PC-3 (cell line): ENCODE measurements around the gene CALM1. TPM values are rescaled to one million over a fixed set of nuclear protein-coding genes. Genes with fewer than 3 reads are reported as not detected.

Source experiments
- ATAC-seq: fragments of 200-7000 bp; cut with Tn5 transposase; 2 replicates; pipeline ENCODE4 v1.9.1; 2020; ENCODE audit warnings: mild to moderate bottlenecking, moderate library complexity
- BruUV-seq: library from RNA; stranded (reverse); fragments of 400-500 nt; replicated peaks from 2 replicates; lab custom pipeline; 2021; lab: Mats Ljungman, UMichigan
- CTCF ChIA-PET: fragments of 300-600 bp; sonication (Branson Sonifier 250); formaldehyde crosslinking; loops from one replicate; lab custom pipeline; 2022; ENCODE audit warnings: antibody characterized with exemption; lab: Charles Lee
- POLR2A ChIA-PET: fragments of 300-600 bp; sonication (Branson Sonifier 250); formaldehyde crosslinking; loops from one replicate; lab custom pipeline; 2022; ENCODE audit warnings: antibody characterized with exemption; ENCODE audit not compliant: unreplicated experiment; lab: Charles Lee
- DNase-seq: peaks from one replicate; pipeline ENCODE4 v3.0.0-alpha.2; 2015
- H2AFZ ChIP-seq: fragments of 300-600 bp; sonication (generic); 2 replicates; pipeline ENCODE4 v1.6.0; 2016; ENCODE audit warnings: antibody characterized with exemption, low read length
- H3F3A ChIP-seq: fragments of 300-600 bp; sonication (generic); one replicate; pipeline ENCODE4 v1.6.0; 2017; ENCODE audit warnings: antibody characterized with exemption, low read length, control low read depth, mild to moderate bottlenecking; ENCODE audit not compliant: unreplicated experiment
- H3K27ac ChIP-seq: fragments of 300-600 bp; sonication (generic); 2 replicates; pipeline ENCODE4 v1.5.1; 2016; ENCODE audit warnings: mild to moderate bottlenecking, low read length
- H3K27me3 ChIP-seq: fragments of 300-600 bp; sonication (generic); 2 replicates; pipeline ENCODE4 v1.6.1; 2016; ENCODE audit warnings: low read length, mixed read lengths
- H3K36me3 ChIP-seq: fragments of 300-600 bp; sonication (generic); 2 replicates; pipeline ENCODE4 v1.6.1; 2016; ENCODE audit warnings: low read depth, mixed run types, low read length, mixed read lengths
- H3K4me1 ChIP-seq: fragments of 300-600 bp; sonication (generic); 2 replicates; pipeline ENCODE4 v1.5.1; 2016; ENCODE audit warnings: low read length; ENCODE audit not compliant: insufficient read depth
- H3K4me2 ChIP-seq: fragments of 300-600 bp; sonication (generic); 2 replicates; pipeline ENCODE4 v1.6.0; 2016; ENCODE audit warnings: low read length
- H3K4me3 ChIP-seq: fragments of 300-600 bp; sonication (generic); 2 replicates; pipeline ENCODE4 v1.5.1; 2016; ENCODE audit warnings: mild to moderate bottlenecking, low read length, mixed read lengths
- H3K79me2 ChIP-seq: fragments of 300-600 bp; sonication (generic); 2 replicates; pipeline ENCODE4 v1.6.1; 2017; ENCODE audit warnings: low read length, mixed read lengths
- H3K9ac ChIP-seq: fragments of 300-600 bp; sonication (generic); 2 replicates; pipeline ENCODE4 v1.6.0; 2016; ENCODE audit warnings: mild to moderate bottlenecking, low read length
- H3K9me2 ChIP-seq: fragments of 300-600 bp; sonication (generic); replicated peaks from 2 replicates; pipeline ENCODE4 v1.6.1; 2016; ENCODE audit warnings: mixed run types, low read length, mixed read lengths
- H3K9me3 ChIP-seq: fragments of 300-600 bp; sonication (generic); 2 replicates; pipeline ENCODE4 v1.6.1; 2016; ENCODE audit warnings: low read length, mixed read lengths
- H4K20me1 ChIP-seq: fragments of 300-600 bp; sonication (generic); 2 replicates; pipeline ENCODE4 v1.6.1; 2016; ENCODE audit warnings: low read length, mixed read lengths
- CTCF ChIP-seq: fragments of 300-600 bp; sonication (generic); conservative IDR thresholded peaks from 2 replicates; pipeline ENCODE4 v1.5.1; 2017; ENCODE audit warnings: antibody characterized with exemption, low read depth, mild to moderate bottlenecking, low read length
- EZH2 ChIP-seq: fragments of 300-600 bp; sonication (generic); IDR thresholded peaks from one replicate; pipeline ENCODE4 v1.6.1; 2017; ENCODE audit warnings: antibody characterized with exemption, mild to moderate bottlenecking, low read length; ENCODE audit not compliant: unreplicated experiment
- EZH2phosphoT487 ChIP-seq: fragments of 300-600 bp; sonication (generic); IDR thresholded peaks from 2 replicates; pipeline ENCODE4 v1.6.1; 2018; ENCODE audit warnings: mild to moderate bottlenecking, antibody characterized with exemption, low read length, borderline replicate concordance
- intact Hi-C: fragments of 100-400 bp; cut with micrococcal nuclease; formaldehyde crosslinking; loops from 2 replicates; pipeline ENCODE4 v1.9.0; 2023
- total RNA-seq: library from RNA; depleted of rRNA; stranded (reverse); fragments of >200 nt; gene quantifications from 2 replicates; pipeline ENCODE4 v1.2.3, GENCODE V29; 2014

CALM1 gene
- total RNA-seq, 1 experiment from 2014 or later = 1,162 TPM

GRCh38 chr14:90361865-90362557, 34.8 kb upstream of the CALM1 start:
- H3K4me2 ChIP-seq = no peak overlapping the region
- no peaks in the 10 kb centered on the region for H3K79me2 ChIP-seq
- no peaks in the 10 kb centered on the region for H3F3A ChIP-seq
- TF ChIP-seq EZH2phosphoT487 = no peak
- no peak for TF ChIP-seq CTCF
- no peak for TF ChIP-seq EZH2
- BruUV-seq = no TSS peak
- no peaks in the 10 kb centered on the region for H3K36me3 ChIP-seq
- H3K9me2 ChIP-seq = no peaks in the 10 kb centered on the region
- POLR2A ChIA-PET = no interaction called here
- no peak overlapping the region for H3K9ac ChIP-seq
- no peaks in the 10 kb centered on the region for H4K20me1 ChIP-seq
- no peak overlapping the region for H3K27ac ChIP-seq
- CTCF ChIA-PET = no interaction called here
- H3K4me3 ChIP-seq = no peak overlapping the region
- intact Hi-C loops = no loop called here
- H2AFZ ChIP-seq = no peak overlapping the region
- no peaks in the 10 kb centered on the region for H3K9me3 ChIP-seq
- H3K27me3 ChIP-seq = peaks cover 35% of the 10 kb centered on the region
- no peaks in the 10 kb centered on the region for H3K4me1 ChIP-seq
- no peak for DNase-seq
- no peak for ATAC-seq

GRCh38 chr14:90362558-90362896, 34.3 kb upstream of the CALM1 start:
- ChIA-PET CTCF (no interaction called here), POLR2A (no interaction called here)
- H3K9me3 ChIP-seq = no peaks in the 10 kb centered on the region

More at GRCh38 chr14:90362558-90362896, 34.3 kb upstream of the CALM1 start:
- H3K27me3 ChIP-seq = peaks cover 31% of the 10 kb centered on the region
- no peaks in the 10 kb centered on the region for H3K9me2 ChIP-seq
- no peak for ATAC-seq
- no peaks in the 10 kb centered on the region for H3K36me3 ChIP-seq
- H3K27ac ChIP-seq = no peak overlapping the region
- H3K9ac ChIP-seq = no peak overlapping the region
- intact Hi-C loops = no loop called here
- H2AFZ ChIP-seq = no peak overlapping the region
- no peaks in the 10 kb centered on the region for H3F3A ChIP-seq
- H3K4me1 ChIP-seq = no peaks in the 10 kb centered on the region
- H4K20me1 ChIP-seq = no peaks in the 10 kb centered on the region
- TF ChIP-seq EZH2 = no peak
- TF ChIP-seq CTCF = no peak
- TF ChIP-seq EZH2phosphoT487 = no peak
- no peaks in the 10 kb centered on the region for H3K79me2 ChIP-seq
- no TSS peak for BruUV-seq
- DNase-seq = no peak
- no peak overlapping the region for H3K4me2 ChIP-seq
- no peak overlapping the region for H3K4me3 ChIP-seq
